ENCODE measurements around the gene BMF. TPM values are rescaled to one million over a fixed set of nuclear protein-coding genes. Genes with fewer than 3 reads are reported as not detected.
"Not testable (repeated sequence)": the region's sequence is repeated elsewhere in the genome, so short reads cannot be mapped to it uniquely, and the experiment has no call there.

BMF gene
- total RNA-seq, 1 experiment from 2014 or later, result not detected

DNA sequence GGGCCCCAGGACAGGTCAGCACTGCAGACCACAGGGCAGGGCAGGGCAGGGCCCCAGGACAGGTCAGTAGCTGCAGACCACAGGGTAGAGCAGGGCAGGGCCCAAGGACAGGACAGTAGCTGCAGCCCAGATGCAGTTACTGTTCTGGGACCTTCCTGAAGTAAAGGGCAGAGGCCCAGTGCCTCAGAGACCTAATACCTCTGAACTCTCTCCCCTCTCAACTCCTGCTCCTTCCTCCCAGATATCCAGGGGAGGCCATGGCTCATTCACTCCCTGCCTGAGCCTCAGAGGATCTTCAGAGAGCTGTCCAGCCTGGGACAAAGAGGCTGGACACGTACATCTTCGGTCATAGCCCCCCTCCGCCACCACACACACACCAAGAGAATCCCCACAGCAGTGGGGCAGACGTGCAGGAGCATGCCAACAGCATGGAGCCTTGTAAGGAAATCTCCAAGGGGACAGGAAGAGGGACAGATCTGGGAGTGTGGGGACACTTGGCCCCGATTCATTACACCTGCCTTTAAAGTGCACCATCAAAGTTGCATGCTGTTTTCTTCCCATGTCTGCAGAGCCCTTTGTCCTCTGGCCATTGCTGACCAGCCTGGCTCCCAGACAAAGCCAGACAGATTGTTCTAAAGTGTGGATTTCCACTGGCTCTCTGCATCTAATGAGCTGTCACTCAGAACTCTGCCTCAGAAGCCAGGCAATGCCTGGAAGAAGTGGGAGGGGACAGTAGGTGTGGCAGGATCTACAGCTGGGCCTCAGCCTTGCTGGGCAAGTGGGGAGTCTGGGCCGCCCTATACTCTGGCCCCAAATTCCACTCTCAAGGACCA, 28.0 kb upstream of the BMF start:
- no peaks in the 10 kb centered on the region for H3K9me3 Mint-ChIP-seq (ENCODE audit: unreplicated experiment)
- CTCF ChIA-PET, result no interaction called here
- intact Hi-C loops (cut with micrococcal nuclease), result no loop called here
- H3K36me3 Mint-ChIP-seq (ENCODE audit: insufficient read depth, unreplicated experiment), result no peaks in the 10 kb centered on the region
- POLR2A ChIA-PET, result no interaction called here
- no peaks in the 10 kb centered on the region for H3K27me3 Mint-ChIP-seq (ENCODE audit: insufficient read depth, unreplicated experiment)
- TF ChIP-seq, protein P1, sequence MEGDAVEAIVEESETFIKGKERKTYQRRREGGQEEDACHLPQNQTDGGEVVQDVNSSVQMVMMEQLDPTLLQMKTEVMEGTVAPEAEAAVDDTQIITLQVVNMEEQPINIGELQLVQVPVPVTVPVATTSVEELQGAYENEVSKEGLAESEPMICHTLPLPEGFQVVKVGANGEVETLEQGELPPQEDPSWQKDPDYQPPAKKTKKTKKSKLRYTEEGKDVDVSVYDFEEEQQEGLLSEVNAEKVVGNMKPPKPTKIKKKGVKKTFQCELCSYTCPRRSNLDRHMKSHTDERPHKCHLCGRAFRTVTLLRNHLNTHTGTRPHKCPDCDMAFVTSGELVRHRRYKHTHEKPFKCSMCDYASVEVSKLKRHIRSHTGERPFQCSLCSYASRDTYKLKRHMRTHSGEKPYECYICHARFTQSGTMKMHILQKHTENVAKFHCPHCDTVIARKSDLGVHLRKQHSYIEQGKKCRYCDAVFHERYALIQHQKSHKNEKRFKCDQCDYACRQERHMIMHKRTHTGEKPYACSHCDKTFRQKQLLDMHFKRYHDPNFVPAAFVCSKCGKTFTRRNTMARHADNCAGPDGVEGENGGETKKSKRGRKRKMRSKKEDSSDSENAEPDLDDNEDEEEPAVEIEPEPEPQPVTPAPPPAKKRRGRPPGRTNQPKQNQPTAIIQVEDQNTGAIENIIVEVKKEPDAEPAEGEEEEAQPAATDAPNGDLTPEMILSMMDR (IDR thresholded peaks at IDR 0.05; ENCODE audit: unreplicated experiment), result no peak
- H3K4me3 Mint-ChIP-seq (ENCODE audit: unreplicated experiment), result no peak overlapping the region
- H3K4me1 Mint-ChIP-seq (ENCODE audit: insufficient read depth, unreplicated experiment), result peaks cover 11% of the 10 kb centered on the region
- BruUV-seq (replicated peaks), result no TSS peak
- DNase-seq (ENCODE audit: unreplicated experiment), result no peak
- no peak overlapping the region for H3K27ac Mint-ChIP-seq (ENCODE audit: low read depth, unreplicated experiment)

DNA sequence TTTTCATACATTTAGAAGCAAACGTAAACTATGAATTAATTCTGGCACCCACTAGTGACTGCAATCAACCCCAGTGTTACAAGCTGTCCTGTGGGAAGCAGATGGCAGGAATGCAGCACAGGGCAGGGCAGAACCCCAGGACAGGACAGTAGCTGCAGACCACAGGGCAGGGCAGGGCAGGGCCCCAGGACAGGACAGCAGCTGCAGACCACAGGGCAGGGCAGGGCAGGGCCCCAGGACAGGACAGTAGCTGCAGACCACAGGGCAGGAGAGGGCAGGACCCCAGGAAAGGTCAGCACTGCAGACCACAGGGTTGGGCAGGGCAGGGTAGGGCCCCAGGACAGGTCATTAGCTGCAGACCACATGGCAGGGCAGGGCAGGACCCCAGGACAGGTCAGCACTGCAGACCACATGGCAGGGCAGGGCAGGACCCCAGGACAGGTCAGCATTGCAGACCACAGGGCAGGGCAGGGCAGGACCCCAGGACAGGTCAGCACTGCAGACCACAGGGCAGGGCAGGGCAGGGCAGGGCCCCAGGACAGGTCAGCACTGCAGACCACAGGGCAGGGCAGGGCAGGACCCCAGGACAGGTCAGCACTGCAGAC, 27.3 kb upstream of the BMF start:
- not testable (repeated sequence) for BruUV-seq (replicated peaks)

DNA sequence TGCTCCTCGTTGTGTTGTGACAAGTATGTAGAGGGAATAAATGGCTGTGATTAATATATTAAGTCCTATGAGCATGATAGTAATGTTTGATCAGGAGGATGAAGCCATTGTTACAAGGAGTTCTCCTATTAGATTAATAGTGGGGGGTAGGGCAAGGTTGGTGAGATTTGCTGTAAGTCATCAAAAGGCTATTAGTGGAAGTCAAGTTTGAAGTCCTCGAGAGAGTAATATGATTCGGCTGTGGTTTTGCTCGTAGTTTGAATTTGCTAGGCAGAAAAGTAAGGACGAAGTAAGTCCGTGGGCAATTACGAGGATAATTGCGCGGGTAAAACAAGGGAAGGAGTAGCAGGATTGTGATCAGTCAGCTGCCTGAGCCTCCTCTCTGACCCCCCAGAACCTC, 26.2 kb upstream of the BMF start:
- ChIA-PET POLR2A (no interaction called here), CTCF (interaction anchor here (0.7 kb wide), 1 partner anchor 44 kb away, joined by 3 read pairs; no protein-coding TSS in a partner anchor)
- Mint-ChIP-seq H3K36me3 (ENCODE audit: insufficient read depth, unreplicated experiment) (no peaks in the 10 kb centered on the region), H3K4me1 (ENCODE audit: insufficient read depth, unreplicated experiment) (peaks cover 11% of the 10 kb centered on the region), H3K27me3 (ENCODE audit: insufficient read depth, unreplicated experiment) (no peaks in the 10 kb centered on the region), H3K9me3 (ENCODE audit: unreplicated experiment) (no peaks in the 10 kb centered on the region), H3K27ac (ENCODE audit: low read depth, unreplicated experiment) (no peak overlapping the region), H3K4me3 (ENCODE audit: unreplicated experiment) (no peak overlapping the region)
- no TSS peak for BruUV-seq (replicated peaks)
- DNase-seq (ENCODE audit: unreplicated experiment), result no peak
- TF ChIP-seq, protein P1 (IDR thresholded peaks at IDR 0.05; ENCODE audit: unreplicated experiment), result no peak
- intact Hi-C loops (cut with micrococcal nuclease), result no loop called here

More for the DNA sequence above, 27.3 kb upstream of the BMF start:
- H3K27me3 Mint-ChIP-seq (ENCODE audit: insufficient read depth, unreplicated experiment); intact Hi-C loops (cut with micrococcal nuclease); CTCF ChIA-PET; H3K36me3 Mint-ChIP-seq (ENCODE audit: insufficient read depth, unreplicated experiment); H3K27ac Mint-ChIP-seq (ENCODE audit: low read depth, unreplicated experiment); H3K9me3 Mint-ChIP-seq (ENCODE audit: unreplicated experiment); DNase-seq (ENCODE audit: unreplicated experiment); POLR2A ChIA-PET; H3K4me3 Mint-ChIP-seq (ENCODE audit: unreplicated experiment): not testable (repeated sequence)
- peaks cover 11% of the 10 kb centered on the region for H3K4me1 Mint-ChIP-seq (ENCODE audit: insufficient read depth, unreplicated experiment)

DNA sequence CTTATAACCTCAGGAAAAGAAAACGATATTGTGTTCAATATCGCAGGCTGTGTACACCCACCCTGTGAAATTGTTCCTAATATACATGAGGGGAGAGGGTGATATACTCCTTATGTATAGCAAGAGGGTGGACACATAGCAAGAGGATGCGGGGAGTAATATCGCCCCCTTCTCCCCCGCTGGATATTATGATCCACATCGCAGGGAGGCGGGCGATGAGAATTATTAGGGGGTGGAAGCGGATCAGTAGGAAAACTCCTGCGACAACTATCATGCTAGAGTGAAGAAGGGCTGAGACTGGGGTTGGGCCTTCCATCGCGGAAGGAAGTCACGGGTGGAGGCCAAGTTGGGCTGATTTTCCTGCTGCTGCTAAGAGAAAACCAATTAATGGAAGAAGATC, 24.9 kb upstream of the BMF start:
- CTCF ChIA-PET, result interaction anchor here (0.7 to 1.3 kb wide), 2 partner anchors 29 to 823 kb away, joined by 3 read pairs; no protein-coding TSS in a partner anchor
- Mint-ChIP-seq H3K4me1 (ENCODE audit: insufficient read depth, unreplicated experiment) (peaks cover 11% of the 10 kb centered on the region), H3K27me3 (ENCODE audit: insufficient read depth, unreplicated experiment) (peaks cover 12% of the 10 kb centered on the region), H3K27ac (ENCODE audit: low read depth, unreplicated experiment) (no peak overlapping the region), H3K4me3 (ENCODE audit: unreplicated experiment) (no peak overlapping the region), H3K9me3 (ENCODE audit: unreplicated experiment) (no peaks in the 10 kb centered on the region), H3K36me3 (ENCODE audit: insufficient read depth, unreplicated experiment) (no peaks in the 10 kb centered on the region)
- no peak for DNase-seq (ENCODE audit: unreplicated experiment)
- POLR2A ChIA-PET, result no interaction called here
- intact Hi-C loops (cut with micrococcal nuclease), result no loop called here
- TF ChIP-seq, protein P1 (IDR thresholded peaks at IDR 0.05; ENCODE audit: unreplicated experiment), result no peak
- BruUV-seq (replicated peaks), result no TSS peak
